ENCODE results near the gene PRSS12.
"Not testable (repeated sequence)": the region's sequence is repeated elsewhere in the genome, so short reads cannot be mapped to it uniquely, and the experiment has no call there.

PRSS12 gene

DNA sequence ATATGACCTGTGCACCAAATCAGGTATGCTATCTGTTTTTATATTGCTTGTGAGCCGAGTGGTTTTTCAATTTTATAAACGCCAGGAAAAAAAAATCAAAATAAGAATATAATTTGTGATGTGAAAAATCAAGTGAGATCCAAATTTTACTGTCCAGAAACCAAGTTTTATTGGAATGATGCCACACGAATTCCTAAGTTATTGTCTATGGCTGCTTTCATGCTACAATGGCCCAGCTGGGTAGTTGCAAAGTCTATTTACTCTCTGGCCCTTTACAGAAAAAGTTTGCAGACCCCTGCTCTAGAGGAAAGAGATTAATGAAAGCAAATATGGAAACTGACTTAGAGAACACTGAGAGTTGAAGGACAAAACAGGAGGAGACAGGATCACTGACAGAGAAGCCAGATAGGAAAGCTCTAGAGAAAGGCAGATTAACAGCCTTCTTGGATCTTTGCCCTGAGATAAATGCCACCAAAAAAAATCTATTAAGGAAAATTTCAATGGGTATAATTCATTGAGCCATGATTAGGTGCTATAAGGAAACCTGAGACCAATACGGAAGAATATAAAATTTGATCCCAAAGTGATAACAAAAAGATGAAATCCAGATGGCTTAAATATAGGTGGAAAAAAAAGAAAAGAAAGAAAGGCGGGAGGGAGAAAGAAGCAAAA is 29.8 kb downstream of the PRSS12 start:
- DNase-seq = no peak

GRCh38 chr4:118318931-118319330 is 33.9 kb downstream of the PRSS12 start:
- DNase-seq = no peak

GRCh38 chr4:118317691-118318090 is 35.1 kb downstream of the PRSS12 start:
- DNase-seq = no peak

- DNase-seq = no peak
Observed at GRCh38 chr4:118314221-118314620, 38.6 kb downstream of the PRSS12 start.

DNA sequence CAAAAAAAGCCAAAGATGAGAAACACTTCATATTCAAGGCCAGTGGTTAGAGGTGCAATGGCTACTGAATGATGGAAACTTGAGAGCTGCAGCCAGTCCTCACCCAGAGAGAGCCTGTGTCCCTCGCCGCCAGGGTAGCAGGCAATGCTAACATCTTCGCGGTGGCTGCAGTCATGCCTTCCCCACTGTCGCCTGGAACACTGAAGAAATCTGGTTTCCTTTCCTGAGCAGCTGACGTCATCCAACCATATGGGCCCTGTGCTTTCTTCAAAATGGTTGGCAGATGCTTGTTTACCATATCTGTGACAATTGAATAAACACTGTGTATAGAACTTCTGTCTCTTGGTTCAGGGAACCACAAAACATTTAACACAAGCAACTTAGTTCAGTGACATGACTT is 39.7 kb downstream of the PRSS12 start:
- DNase-seq = no peak

DNA sequence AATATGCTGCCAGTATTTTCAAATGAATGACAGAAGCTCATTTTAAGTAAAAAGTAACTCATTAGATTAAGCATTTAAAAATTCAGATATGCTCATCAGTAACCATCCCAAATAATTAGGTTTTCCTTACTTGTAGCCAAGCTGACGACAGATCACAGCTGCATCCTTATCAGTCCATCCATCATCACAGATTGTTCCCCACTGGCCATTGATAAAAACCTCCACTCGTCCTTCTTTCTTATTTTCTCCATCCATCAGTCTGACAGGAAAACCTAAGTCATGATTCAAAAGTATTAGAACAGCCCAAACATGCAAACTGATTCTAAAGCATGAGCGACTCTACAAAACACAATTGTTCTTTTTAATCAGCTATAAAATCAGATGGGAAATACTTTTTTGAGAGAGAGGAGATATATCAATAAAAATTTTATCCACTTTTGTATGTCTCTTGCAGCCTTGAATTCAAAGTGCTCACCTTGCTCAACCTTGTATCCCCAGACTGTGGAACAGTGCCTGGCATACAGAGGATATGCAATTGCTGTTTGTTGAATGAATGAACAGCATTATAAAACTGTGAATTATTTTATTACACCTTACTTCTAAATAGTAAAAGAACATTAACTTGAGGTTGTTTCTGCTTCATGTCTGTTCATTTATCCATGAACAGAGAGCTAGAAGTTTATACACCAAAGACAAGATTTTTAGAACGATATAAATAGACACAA is 44.3 kb downstream of the PRSS12 start:
- no peak for DNase-seq

DNA sequence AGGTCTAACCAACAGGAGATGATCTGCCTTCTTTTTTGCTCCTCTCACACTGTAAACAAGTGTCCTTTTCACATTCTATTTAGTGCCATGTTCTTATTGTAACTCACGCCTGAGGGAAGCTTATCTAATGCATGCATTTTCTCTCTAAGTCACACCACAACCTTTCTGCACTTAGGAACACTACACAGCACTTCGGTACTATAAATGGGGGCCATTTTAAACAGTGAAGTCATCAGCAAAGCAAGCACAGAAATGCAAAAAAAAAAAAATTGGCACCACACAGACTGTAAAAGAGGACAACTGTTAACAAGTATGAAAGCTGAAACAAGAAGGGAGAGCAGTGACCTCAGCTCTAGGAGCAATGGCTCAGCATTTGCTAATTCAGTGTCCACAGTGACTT is 45.2 kb downstream of the PRSS12 start:
- no peak for DNase-seq

DNA sequence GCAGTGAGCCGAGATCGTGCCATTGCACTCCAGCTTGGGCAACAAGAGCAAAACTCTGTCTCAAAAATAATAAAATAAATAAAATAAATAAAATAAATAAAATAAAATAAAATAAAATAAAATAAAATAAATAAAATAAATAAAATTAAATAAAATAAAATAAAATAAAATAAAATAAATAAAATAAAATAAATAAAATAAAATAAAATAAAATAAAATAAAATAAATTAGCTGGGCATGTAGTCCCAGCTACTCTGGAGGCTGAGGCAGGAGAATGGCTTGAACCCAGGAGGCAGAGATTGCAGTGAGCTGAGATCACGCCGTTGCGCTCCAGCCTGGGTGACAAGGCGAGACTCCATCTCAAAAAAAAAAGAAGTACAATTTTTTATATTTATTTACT is 53.2 kb downstream of the PRSS12 start:
- not testable (repeated sequence) for DNase-seq

- DNase-seq = no peak
Observed at GRCh38 chr4:118296729-118297128, 56.1 kb downstream of the PRSS12 start.

GRCh38 chr4:118290951-118291350 is 61.9 kb downstream of the PRSS12 start:
- DNase-seq = no peak

GRCh38 chr4:118289794-118290193 is 63.0 kb downstream of the PRSS12 start:
- no peak for DNase-seq

GRCh38 chr4:118287711-118288451 is 64.9 kb downstream of the PRSS12 start:
- DNase-seq = no peak

GRCh38 chr4:118286685-118287084 is 66.1 kb downstream of the PRSS12 start:
- no peak for DNase-seq

GRCh38 chr4:118285931-118286330 is 66.9 kb downstream of the PRSS12 start:
- no peak for DNase-seq

DNA sequence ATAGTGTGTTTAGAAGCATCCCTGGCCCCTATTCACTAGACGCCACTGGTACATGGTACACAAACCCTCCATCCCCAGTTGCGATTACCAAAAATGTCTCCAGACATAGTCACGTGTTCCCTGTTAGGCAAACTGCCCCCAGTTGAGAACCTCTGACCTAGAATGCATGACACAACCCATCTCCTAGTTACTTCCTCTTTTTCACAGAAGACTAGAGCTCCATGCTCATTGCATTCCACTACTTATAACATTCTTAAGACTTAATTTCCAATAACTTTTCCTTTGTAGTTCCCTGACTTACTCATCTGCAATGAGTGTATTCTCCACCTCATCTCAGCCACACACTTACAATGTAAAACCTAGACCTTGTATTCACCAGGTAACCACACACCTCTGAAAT is 68.6 kb downstream of the PRSS12 start:
- DNase-seq = no peak

DNA sequence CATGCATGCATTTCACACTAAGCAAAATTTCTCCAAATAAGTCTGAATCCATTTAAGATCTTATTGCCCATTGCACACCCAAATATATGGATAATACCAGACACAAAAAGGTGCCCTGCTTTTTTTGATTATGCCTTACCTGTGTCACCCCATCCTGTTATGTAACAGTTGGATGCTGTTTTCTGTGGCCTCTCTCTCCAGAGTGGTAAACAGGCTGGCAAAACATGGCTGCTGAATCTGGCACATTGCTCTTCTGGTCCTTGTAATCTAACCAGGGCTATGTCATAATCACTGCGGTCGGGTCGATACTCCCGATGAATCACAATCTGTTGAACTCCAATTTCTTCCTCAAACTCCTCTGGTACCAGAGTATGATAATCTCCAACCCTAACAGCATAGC is 70.1 kb downstream of the PRSS12 start:
- DNase-seq = no peak

- DNase-seq = no peak
Observed at GRCh38 chr4:118281611-118282442, 71.0 kb downstream of the PRSS12 start.

GRCh38 chr4:118280501-118281218 is 72.1 kb downstream of the PRSS12 start:
- no peak for DNase-seq

DNA sequence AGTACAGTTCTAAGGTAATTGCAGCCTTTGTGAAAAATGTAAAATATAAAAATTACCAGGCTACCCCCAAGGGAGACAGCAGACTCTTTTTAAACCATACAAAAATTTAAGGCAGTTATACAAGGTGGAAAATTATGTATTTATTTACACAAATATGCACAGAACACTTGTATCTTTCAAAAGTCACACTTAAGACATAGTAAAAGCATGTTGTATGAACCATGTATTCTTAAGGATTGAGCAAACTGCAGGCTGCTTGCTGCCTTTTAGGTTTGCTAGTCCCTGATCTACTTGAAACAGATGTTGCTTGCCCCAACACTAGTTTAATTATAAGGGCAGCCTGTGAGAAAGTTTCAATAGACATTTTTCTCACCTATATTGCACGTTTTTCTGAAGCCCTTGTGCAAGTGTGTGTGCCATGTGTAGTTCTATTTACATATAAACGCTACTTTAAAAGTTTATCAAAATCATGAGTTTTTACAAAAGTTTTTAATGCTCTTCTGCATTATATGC is 72.8 kb downstream of the PRSS12 start:
- no peak for DNase-seq

GRCh38 chr4:118279328-118279727 is 73.5 kb downstream of the PRSS12 start:
- no peak for DNase-seq

DNA sequence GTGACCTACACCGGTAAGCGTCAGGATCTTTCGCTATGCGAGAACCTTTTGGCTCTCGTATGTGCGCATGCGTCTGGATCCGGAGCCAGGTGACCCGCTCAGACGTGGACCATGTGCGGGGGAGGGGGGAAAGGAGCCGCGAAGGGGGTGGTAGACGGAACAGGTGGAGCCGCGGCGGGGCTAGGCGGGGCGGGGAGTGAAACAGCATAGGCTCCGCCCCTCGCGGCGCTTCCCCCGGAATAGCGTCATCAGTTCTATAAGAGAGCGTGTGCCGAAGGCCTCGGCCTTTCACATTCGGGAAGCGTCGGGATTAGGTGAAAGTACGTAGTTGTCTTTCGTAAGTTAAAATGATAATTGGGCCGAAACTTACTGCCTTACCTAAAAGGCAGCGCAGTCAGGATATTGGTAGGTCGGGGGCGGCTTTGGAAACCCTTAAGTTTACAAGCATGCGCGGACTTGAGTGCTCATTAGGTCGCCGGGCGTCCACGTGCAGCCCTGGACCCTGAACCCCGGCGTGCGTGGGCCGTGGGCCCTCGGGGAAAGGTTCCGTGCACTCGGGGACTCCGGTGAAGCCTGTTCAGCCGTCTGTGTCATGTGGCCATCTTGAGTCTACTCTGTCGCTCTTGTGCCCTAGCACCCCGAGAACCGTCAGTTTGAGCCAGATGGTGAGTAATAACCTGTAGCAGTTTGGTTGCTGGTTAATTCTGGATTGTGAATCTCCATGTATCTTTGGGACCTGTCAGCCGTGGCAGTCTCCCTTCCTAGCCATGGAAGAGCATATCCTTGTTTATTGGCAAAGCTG is 74.1 kb downstream of the PRSS12 start:
- DNase-seq = peak; percentile 82

Data from right kidney (tissue), 1 donor.